NB4 (cell line): ENCODE measurements around the gene DENND4A.

Source experiments
- CTCF ChIP-seq: IDR thresholded peaks from one replicate; pipeline ENCODE4 v1.5.1; 2012; ENCODE audit warnings: low read depth, low read length
- MYC ChIP-seq: IDR thresholded peaks from 2 replicates; pipeline ENCODE4 v1.6.1; 2011; ENCODE audit warnings: low read depth, low read length
- POLR2A ChIP-seq: IDR thresholded peaks from 2 replicates; pipeline ENCODE4 v1.6.1; 2011; ENCODE audit warnings: mild to moderate bottlenecking; ENCODE audit not compliant: insufficient read length; ENCODE audit errors: extremely low read depth

GRCh38 chr15:65655457-65655856 lies 136.6 kb downstream of the DENND4A start:
- no peak for TF ChIP-seq POLR2A
- no peak for TF ChIP-seq CTCF
- no peak for TF ChIP-seq MYC
